ENCODE results near the gene ST6GALNAC6.
A peak's percentile ranks its signal among the peaks of the same experiment; 100 is the strongest.

The ST6GALNAC6 gene

DNA sequence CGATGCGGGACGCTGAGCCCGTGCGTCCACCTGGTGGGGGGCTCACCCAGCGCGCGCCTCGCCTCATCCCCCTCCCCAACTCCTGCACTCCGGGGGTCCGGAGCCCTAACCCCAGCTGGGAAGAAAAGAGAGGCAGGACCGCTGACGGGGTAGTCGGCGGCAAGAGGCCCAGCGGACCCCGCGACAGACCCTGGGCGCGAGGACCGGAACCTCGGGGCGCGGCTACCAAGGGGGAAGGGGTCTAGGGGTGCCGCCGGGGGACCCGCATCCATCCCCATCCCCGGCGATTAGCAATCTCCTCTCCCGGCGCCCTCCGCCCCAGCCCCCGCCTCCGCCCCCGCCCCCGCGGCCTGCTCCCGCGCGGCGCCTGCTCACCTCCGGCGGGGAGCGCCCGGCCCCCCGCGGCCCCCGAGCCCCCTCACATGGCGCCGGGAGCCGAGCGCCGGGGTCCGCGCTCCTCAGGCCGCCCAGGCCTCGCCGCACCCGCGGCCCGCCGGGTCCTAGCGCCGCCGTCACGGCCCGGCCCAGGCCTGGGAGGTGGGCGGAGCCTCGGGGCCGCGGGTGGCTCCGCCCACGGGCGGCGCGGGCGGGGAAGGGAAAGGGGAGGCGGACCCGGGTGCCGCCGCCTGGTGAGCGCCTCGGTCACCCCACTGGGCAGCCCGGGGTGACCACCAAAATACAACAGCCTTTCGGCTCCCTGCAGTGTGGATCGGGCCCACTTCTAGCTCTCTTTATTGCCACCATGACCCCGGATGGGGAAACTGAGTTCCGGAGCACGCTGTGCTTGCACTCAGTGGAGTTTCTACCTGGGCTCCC lies at the start of gene ST6GALNAC6:
ST6GALNAC6 (minus strand) TSS at position 476 of the 816 bp plus-strand sequence. CDS start 1,622 bp downstream, outside the sequence.
- DNase-seq: peak; percentile 66 to 84

GRCh38 chr9:127947841-127948710 lies 48.7 kb upstream of the ST6GALNAC6 start:
- DNase-seq: no peak

- DNase-seq: no peak
These were observed 47.3 kb upstream of the ST6GALNAC6 start for GRCh38 chr9:127946728-127947127.

GRCh38 chr9:127945942-127946341 lies 46.5 kb upstream of the ST6GALNAC6 start:
- no peak for DNase-seq

DNA sequence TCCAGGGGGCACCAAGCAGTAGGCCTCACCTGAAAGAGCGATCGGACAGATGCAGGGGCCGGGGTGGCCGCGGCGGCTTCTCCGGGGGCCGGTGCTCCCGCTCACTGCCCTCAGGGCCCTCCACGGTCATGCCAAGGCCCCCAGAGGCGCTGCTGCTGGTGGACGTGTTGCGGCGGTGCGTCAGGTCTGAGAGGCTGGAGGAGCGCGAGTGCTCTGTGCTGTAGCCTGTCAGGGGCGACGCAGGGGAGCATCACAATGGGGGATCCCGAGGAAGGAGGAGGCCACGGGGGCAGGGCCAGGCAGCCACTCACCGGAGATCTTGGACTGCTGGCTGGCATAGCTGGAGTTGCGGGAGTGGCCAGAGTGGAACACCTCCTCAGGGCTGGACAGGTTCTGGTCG lies 45.9 kb upstream of the ST6GALNAC6 start:
- no peak for DNase-seq

DNA sequence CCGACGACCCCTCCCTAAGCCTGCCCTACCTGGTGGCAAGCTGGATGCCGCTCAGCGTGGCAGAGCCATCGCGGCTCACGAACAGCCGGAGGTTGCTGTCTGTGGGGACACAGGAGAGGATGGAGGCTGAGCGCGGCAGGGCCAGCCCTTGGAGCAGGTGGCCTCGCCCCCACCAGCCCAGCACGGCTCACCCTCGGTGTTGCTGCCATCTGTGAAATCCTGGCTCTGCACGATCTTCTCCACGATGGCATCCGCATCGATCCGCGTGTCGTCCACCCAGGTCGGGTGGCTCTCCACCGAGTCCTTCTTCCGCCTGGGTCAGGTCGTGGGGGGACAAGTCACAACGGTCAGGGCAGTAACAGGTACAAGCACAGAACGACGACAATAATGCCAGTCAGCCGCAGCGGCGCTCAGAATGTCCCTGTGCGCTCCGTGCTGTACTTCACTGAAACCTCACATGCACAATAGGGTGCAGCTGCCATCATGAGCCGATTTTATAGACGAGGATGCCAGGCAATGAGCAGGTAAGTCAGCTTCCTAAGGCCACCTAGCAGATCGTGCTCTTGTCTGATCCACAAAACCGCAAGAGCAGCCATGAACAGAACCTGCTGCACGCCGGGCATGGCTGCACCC lies 45.3 kb upstream of the ST6GALNAC6 start:
- DNase-seq: no peak

DNA sequence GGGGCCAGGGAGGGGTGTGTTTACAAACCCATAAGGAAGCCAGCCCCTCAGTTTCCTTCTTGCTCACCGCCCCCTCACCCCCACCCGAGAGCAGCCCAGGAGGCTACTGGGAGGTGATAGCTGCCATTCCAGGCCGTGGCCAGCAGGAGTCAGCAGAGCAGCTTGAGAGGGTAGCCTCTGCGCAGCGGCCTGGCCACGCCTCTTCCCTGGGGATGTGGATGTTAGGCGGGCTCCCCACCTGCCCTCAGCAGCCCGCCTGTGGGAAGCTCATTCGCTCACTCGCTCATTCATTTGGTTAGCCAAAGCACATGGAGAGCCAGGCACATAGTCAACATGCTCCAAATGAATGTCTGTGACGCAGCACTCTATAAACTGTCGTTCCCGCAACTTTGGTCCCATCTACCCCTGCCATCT lies 44.3 kb upstream of the ST6GALNAC6 start:
- peak; percentile 70 to 92 for DNase-seq

DNA sequence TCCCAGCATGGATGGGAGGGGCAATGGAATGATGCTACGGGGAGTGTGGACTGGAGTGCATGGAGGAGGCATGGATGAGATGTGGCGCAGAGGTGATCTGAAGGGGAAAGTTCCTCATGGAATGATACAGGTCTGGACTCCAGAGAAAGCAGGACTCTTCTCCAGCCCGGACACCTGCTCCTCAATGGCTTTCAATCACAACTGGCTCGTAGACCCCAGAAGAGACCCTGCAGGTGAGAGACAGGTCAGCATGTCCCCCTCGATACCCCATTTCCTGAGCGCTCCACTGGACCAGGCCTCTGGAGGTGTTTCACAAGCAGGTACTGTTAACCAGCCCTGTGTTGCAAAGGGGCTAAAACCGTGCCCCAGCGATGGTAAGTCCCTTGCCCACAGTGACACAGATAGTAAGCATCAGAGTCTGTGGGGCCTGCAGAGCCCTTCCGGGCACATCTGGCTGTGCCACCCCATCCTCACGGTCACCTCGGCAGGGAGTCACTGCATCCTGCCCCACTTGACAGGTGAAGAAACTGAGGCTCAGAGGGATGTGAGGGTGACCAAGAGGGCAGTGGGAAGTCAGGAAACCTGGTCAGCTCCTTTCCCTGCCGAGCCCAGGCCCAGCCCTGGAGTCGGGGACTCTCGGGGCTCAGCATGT lies 43.7 kb upstream of the ST6GALNAC6 start:
- no peak for DNase-seq

DNA sequence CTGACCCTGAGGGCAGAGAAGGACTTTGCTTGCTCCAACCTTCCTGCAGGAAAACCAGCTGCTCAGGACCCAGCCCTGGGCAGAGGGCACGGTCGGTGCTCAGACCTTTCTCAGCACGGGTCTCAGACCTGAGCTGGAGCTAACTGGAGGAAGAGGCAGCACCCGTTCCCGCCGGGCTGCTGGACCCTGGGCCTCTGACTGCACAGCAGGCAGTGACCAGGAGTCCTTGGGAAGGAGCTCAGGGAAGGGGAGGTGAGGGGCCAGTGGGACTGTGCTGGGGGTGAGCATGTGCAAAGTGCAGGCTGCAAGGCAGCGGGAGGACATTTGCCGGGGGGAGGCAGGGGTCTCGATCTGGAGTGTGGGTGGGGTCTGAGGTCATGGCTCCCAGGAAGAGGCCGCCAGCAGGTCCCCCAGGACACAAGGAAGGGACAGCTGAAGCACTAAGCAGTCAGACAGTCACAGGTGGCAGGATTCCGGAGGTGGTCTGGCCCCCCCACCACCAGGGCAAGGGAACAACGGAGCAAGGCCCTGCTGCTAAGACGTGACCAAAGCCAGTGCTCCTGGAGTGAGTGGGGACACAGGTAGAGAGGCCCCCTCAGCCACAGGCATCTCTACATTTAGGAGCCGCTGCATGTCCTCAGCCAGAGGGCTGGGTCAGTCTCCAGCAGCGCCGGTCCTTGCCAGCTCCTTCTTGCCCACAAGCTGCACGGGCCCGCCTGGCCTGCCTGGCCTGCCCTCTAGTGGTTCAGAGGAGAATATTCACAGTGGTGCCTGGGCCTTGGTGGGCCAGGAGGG lies 43.0 kb upstream of the ST6GALNAC6 start:
- DNase-seq: peak in 1 of 2 donors; percentile 61

- no peak for DNase-seq
These were observed 42.5 kb upstream of the ST6GALNAC6 start for GRCh38 chr9:127941961-127942215.

DNA sequence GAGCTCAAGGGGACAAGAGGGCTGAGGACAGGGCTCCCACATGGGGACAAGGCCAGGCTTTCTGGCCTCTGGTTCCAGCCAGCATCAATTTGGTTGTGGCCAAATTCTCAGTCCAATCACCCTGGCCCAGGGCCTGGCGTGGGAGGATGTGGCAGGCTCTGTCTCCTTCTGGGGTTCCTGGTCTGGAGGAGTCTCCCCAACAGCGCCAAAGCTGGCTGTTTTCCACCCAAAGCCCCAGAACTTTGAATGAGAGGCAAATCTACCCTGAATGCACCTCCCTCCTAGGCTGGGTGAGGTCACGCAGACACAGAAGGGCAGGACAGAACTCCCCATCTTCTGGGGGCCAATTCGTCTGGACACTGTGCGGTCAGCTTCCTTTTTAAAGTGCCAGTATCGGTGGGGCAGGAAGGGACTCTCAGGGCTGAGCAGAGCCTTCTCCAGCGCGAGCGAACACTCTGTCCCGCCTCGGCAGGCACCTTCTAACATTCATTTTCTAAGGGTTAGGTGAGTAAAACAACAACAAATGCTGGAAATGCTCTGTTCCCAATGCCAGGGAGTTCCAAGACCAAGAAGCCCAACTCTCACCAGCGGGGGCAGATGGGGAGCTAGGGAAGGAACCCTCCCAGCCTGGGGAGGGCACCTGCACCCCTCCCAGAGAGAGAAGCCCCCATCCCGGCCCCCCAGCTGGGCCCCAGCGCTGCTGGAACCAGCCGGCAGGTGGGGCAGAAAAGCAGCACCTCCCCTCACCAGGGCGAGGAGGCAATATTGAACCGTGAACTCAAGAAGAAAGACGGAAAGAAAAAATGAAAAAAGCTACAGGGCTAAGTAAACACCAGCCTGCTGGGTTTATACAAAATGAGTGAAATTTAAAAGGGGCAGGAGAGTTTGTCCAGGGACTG lies 41.9 kb upstream of the ST6GALNAC6 start:
- no peak for DNase-seq

GRCh38 chr9:127940593-127940992 lies 41.2 kb upstream of the ST6GALNAC6 start:
- no peak for DNase-seq

- no peak for DNase-seq
These were observed 38.9 kb upstream of the ST6GALNAC6 start for GRCh38 chr9:127938298-127938690.

DNA sequence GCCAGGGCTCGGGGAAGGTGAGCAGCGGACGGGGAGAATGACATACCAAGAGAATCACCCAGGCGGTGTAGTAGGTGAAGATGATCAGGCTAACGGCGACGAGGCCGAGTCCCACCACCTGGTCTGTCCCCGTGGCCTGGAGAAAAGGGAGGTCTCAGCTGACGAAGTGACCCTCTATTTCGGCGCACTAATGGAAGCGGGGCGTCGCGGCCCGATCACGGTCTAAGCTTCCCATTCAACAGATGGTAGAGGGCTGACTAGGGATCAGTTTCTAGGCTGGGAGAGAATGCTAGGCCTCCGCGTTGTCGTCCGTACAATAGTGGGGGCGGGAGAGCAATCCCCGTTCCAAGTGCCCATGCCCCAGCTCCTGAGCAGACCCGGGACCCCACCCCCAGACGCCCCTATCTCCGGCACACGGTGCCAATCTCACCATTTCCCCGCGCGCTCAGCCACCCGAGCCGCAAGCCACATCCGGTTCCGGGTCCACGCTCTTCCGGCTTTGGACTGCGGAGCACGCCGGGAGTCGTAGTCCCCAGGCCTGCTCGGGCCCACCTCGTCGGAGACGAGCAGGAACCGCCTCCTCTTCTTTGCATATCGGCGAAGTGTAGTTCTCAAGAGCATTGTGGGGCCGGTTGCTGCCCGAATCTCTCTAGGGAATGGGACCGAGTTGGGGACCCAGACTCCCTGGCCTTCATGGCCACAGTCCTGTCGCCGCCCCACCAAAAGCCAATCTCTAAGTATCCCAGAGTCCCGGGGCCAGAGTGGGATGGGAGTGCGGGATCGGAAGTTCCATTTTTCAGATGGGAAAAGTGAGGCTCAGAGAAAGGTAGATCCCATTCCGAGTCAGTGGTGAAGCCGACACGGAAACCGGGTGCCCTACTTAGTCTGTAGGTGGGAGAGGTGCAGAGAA lies 38.2 kb upstream of the ST6GALNAC6 start, which contains the start of gene DPM2:
DPM2 (minus strand) TSS at position 467 of the 910 bp plus-strand sequence; CDS start at position 433, 34 bp downstream.
- peak; percentile 73 to 86 for DNase-seq

- DNase-seq: no peak
These were observed 37.6 kb upstream of the ST6GALNAC6 start for GRCh38 chr9:127937056-127937387.

GRCh38 chr9:127936347-127936852 lies 37.0 kb upstream of the ST6GALNAC6 start:
- no peak for DNase-seq

DNA sequence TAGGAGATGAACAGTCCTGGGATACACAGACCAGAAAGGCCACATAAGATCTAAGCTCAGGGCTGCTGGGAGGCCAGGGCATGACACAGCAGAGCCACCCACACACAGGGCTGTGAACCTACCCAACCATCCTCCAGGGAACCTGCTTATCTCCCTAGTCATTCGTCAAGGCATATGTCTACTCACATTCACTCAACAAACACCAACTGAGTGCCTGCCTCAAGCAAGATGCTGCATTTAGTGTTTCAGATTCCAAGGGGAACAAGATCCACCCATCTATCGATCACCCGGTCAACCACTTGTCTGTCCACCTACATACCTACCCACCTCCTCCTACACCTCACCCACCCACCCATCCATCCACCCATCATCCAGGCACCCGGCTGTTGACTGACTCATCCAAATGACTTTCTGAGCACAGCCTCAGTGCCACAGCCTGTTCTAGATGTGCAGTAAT lies 36.4 kb upstream of the ST6GALNAC6 start:
- no peak for DNase-seq

GRCh38 chr9:127934986-127935385 lies 35.6 kb upstream of the ST6GALNAC6 start:
- DNase-seq: no peak

DNA sequence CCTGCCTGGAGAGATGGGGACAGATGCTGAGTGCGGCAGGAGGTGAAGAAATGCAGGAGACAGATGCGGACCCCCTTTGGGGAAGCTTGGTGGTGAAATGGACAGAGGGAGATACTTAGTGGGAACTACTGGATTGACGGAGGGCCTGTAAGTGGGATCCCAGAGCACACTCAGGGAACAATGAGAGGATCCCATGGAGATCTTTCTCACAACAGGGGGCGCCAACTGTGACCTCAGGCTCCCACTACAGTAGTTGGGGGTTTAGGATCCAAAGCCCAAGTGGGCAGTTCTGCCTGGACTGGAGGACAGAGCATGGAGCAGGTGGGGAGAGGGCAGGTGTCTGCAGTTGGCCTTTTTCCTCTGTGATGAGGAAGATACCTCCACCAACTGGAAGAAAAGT lies 34.8 kb upstream of the ST6GALNAC6 start:
- no peak for DNase-seq
